Brain pericyte (primary cell): ENCODE results near the gene CCDC120.

Experiments
- DNase-seq: peaks from one replicate; pipeline ENCODE4 v3.0.0-alpha.2; 2012; ENCODE audit warnings: low read depth, low spot score

The CCDC120 gene

GRCh38 chrX:49061490-49061889 is 2.7 kb downstream of the CCDC120 start:
- DNase-seq: no peak

GRCh38 chrX:49061916-49062315 is 3.1 kb downstream of the CCDC120 start:
- DNase-seq: no peak

GRCh38 chrX:49063715-49064114 is 4.9 kb downstream of the CCDC120 start:
- DNase-seq: no peak

- no peak for DNase-seq
Measured at GRCh38 chrX:49064303-49064702, 5.5 kb downstream of the CCDC120 start.

- no peak for DNase-seq
Measured at GRCh38 chrX:49064735-49065134, 5.9 kb downstream of the CCDC120 start.

GRCh38 chrX:49066278-49066677 is 7.5 kb downstream of the CCDC120 start:
- DNase-seq: no peak

- DNase-seq: no peak
Measured at GRCh38 chrX:49066690-49067089, 7.9 kb downstream of the CCDC120 start.

- DNase-seq: no peak
Measured at GRCh38 chrX:49067285-49068120, 8.7 kb downstream of the CCDC120 start.

GRCh38 chrX:49069038-49069437 is 10.2 kb downstream of the CCDC120 start:
- no peak for DNase-seq

- DNase-seq: no peak
Measured at GRCh38 chrX:49070988-49071387, 12.2 kb downstream of the CCDC120 start.

- no peak for DNase-seq
Measured at GRCh38 chrX:49071877-49072711, 13.3 kb downstream of the CCDC120 start.

- no peak for DNase-seq
Measured at GRCh38 chrX:49072712-49073095, 13.9 kb downstream of the CCDC120 start.

- peak; percentile 58 for DNase-seq
Measured at GRCh38 chrX:49073601-49074575, 15.1 kb downstream of the CCDC120 start, which contains the start of gene PRAF2. PRAF2 (minus strand) TSS chrX:49074002; CDS start chrX:49073987, 15 bp downstream.

GRCh38 chrX:49075347-49075746 is 16.5 kb downstream of the CCDC120 start:
- DNase-seq: no peak

GRCh38 chrX:49077941-49078340 is 19.1 kb downstream of the CCDC120 start:
- DNase-seq: no peak

GRCh38 chrX:49079489-49080428 is 21.0 kb downstream of the CCDC120 start, which contains the start of gene WDR45:
WDR45 (minus strand) TSS chrX:49079887; CDS start chrX:49078095, 1,792 bp downstream.
- no peak for DNase-seq

- no peak for DNase-seq
Measured at GRCh38 chrX:49082271-49082871, 23.6 kb downstream of the CCDC120 start.

- no peak for DNase-seq
Measured at GRCh38 chrX:49089553-49089952, 30.8 kb downstream of the CCDC120 start.

- DNase-seq: no peak
Measured at GRCh38 chrX:49096419-49096818, 37.6 kb downstream of the CCDC120 start.
